SHP77 (cell line): Measurements from ENCODE around the gene RMI2.

Experiments used
- DNase-seq, 2 experiments: peaks; one replicate each; lab custom pipeline; 2025; lab: John Stamatoyannopoulos, UW

RMI2 gene

DNA sequence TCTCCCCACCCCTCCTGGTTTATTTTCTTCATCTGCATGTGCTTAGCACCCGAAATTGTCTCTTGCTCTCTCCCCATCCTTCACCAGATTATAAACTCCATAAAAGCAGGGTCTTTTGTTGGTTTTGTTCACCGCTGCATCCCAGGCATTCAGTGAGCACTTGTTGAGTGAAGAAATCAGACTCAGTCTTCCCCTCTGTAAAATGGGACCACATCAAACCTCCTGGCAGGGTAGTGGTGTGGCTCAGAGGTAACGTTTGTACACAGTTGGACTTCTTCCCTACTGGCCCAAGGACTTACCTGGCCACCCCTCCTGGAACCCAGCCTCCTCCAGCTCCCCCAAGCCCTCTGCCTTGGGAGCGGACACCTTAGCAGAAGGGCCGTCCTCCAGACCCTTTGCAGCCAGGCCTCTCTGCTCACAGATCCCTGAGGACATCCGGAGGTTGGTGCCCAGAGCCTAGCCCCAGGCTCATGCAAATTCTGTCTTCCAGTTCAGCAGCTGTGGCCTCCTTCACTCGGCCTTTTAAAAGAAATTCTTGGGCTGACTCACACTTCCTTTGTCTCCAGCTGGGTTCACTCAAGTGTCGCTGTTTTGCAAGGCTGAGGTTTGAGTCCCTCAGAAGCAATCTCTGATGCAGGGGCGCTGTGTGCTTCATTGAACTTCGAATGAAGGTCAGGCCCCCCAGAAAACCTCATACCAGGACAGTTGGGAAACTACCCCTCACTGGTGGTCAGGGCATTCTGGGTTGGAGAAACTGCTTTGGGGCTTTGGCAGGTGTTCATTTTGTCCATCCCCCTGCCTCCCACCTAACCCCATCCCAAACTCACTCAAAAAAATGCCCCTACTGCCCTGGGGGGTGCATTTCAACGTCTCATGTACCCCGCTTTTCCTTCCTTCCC, 16.8 kb upstream of the RMI2 start:
- DNase-seq = no peak

GRCh38 chr16:11329071-11329491, 16.2 kb upstream of the RMI2 start:
- no peak for DNase-seq

DNA sequence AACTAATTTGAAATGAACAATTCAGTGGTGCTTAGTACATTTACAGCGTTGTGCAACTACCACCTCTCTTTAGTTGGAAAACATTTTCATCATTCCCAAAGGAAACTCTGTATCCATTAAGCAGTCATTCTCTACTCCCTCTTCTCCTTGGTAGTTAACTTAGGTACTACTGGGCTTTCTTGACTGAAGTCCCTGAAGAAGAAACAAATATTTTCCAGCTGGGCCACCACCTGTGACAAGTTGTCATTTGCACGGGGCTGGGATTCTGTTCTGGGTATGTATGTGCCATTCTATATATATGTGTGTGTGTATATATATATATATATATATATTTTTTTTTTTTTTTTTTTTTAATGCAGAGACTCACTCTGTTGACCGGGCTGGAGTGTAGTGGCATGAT, 15.4 kb upstream of the RMI2 start:
- DNase-seq = no peak

- DNase-seq = no peak
Observed at GRCh38 chr16:11330526-11331237, 14.6 kb upstream of the RMI2 start.

DNA sequence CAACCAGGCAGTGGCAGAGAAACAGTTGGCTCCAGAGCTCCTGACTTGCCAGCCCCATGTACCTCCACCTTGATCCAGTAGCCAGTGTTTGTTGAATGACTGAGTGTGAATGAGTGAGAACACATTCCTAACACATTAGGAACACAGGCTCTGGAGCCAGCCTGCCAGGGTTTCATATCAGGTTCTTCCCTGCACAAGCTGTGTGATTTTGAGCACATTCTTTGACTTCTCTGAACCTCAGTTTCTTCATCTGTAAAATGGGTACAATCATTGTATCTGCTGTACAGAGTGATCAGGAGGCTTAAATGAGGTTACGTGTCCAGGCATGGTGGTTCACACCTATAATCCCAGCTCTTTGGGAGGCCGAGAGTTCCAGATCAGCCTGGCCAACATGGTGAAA, 13.3 kb upstream of the RMI2 start:
- DNase-seq = no peak

GRCh38 chr16:11333010-11333409, 12.2 kb upstream of the RMI2 start:
- DNase-seq = no peak

DNA sequence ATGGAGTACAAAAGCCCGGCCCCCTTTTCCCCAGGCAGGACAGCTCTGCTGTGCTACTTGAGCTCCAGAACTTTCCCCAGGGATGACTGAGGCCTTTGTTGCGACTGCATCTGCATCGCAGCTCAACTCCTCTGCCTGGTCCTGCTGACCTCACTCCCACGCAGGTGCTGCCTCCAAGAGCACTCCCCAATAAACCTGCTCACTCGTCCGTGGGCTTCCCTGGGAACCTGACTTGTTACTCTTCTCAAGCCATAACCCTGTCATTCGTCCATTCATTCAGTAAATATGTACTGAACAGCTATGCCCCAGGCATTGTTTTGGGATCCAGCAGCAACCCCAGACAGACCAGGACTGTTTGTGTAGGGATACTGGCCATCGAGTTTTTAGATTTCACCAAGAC, 11.6 kb upstream of the RMI2 start:
- no peak for DNase-seq

- DNase-seq = no peak
Observed at GRCh38 chr16:11334831-11335404, 10.3 kb upstream of the RMI2 start.

GRCh38 chr16:11339075-11339474, 6.2 kb upstream of the RMI2 start:
- no peak for DNase-seq

DNA sequence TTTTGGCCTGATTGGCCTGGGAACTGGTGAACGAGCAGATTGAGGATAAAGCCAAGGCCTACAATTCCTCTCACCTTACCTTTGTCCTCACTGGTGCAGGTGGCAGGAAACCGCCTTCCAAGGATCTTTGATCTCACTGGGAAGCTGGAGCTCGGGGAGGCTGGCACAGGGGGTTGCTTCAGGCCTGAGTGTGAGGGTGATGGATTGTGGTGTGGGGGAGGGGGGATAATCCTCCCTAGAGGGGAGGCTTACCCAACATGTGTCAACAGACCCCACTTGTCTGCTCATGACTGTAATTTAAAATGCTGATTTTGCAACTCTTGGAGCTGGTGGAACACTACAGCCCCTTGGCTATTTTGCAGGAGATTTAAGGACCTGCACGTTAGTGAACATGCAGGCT, 4.5 kb upstream of the RMI2 start:
- no peak for DNase-seq

DNA sequence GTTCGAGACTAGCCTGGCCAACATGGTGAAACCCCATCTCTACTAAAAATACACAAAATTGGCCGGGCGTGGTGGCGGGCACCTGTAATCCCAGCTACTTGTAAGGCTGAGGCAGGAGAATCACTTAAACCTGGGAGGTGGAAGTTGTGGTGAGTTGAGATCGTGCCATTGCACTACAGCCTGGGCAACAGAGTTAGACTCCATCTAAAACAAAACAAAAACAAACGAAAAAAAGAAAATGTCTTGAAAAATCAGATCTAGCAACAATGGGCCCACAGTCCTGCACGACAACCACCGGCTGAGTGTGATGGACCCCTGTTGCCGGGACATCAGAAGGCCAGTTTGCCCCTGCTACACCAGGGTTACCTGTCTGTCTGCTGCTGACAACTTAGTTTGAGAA, 3.9 kb upstream of the RMI2 start:
- DNase-seq = no peak

DNA sequence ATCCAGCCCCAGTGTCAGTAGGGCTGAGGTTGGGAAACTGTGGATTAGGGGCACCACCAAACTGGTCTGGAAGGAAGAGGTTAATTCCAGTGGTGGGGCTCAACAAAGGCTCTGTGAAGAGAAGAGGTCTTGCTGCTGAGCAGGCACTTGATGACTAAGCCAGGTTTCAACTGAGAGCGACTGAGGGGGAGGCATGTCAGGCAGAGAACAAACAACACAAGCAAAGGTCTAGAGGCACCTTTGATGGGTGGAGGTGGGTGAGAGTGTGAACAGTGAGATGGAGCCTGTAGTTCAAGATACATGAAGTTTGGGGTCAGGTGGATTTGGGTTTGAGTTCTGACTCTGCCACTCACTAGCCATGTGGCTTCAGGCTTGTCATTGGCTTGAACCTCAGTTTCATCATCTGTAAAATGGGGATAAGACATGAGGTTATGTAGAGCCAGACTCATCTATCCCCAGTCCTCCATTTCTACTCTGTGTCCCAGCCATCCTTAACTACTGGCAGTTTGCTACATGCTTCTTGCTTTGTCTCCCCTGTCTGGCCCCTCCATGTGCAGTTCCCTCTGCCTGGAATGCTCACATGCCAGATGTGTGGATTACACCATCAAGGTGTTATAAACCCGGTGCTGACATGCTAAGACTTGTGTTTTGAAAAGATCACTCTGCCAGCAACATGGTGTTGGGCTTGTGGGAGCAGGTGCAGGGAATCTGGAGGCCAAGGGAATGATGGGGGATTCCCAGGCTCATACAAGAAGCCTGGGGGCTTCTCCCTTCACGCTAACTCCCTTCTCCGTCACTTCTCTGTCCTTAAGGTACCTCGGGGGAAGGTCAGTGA, 3.0 kb upstream of the RMI2 start:
- no peak for DNase-seq

DNA sequence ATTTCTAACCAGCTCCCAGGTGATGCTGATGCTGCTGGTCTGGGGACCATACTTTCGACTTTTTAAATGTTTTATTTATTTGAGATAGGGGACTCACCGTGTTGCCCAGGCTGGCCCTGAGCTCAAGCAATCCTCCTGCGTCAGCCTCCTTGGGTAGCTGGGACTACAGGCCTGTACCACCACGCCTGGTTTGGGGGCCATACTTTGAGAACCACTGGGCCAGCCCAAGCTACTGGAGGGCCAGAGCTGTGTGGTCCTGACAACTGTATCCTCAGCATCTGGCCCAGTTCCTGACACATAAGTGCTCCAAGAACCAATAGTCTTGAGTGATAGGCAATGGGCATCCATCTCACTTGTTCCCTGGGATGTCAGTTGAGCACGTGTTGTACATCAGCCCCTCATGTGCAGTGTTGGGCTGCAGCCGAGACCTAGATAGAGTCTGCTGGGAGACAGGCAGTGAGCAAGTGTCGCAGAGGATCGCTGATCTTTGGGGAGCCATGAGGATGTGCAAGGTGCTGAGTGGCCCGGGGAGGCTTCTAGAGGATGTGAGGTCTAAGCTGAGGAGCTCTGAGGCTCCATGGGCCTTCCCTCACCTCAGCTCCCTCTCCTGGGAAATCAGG, 1.6 kb downstream of the RMI2 start:
- no peak for DNase-seq

DNA sequence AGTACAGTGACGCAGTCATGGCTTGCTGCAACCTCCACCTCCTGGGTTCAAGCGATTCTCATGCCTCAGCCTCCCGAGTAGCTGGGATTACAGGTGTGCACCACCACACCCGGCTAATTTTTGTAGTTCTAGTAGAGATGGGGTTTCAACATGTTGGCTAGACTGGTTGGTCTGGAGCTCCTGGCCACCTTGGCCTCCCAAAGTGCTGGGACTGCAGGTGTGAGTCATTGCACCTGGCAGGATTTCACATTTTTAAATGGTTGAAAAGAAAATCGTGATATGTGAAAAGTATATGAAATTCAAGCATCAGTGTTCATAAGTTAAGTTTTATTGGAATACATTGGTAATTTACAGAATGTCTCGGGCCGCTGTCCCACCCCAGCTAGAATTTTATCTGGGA, 2.6 kb downstream of the RMI2 start:
- no peak for DNase-seq

GRCh38 chr16:11348737-11349598, 3.7 kb downstream of the RMI2 start:
- DNase-seq = no peak

DNA sequence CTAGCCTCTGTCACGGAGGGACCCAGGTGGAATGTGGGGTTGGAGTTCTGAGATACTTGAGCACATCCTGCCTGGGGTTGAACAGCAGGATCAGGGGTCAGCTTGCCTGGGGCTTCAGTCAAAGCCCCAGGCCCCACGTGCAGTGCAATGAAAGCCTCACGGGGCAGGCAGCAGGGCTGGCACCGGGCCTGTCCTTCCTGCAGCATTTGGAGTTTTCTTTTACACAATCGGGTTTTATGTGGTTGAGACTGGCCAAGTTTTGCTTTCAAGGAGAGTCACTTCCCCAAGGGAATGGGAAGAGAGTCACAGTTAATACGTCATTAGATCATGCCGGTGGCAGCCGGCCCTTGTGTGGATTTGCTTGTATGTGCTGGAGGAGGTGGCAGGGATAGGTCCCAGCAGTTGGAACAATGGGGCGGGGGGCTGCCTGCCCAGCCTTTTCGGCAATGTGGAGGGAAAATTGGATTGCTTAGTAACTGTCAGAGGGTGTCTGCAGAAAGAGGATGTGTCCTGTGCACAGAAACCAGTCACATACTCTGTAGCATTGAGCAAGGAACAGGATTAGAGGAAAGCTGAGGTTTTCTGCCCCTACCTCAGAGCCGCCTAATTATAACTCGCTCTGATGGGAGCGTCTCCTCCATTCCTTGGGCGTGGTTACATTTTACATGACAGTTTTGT, 4.5 kb downstream of the RMI2 start:
- no peak for DNase-seq

DNA sequence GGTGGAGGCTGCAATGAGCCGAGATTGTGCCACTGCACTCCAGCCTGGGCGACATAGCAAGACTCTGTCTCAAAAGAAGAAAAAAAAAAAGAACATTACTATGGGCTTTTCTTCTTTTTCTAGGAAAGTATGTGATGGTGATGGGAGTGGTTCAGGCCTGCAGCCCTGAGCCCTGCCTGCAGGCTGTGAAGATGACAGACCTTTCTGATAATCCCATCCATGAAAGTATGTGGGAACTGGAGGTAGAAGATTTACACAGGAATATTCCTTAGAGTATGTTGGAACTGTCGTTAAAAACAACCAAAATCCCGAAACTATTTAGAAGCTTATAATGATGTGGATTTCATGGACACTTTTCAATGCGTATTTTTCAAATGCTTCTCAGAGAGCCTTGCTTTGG, 5.3 kb downstream of the RMI2 start:
- no peak for DNase-seq

- no peak for DNase-seq
Observed at GRCh38 chr16:11350921-11351335, 5.7 kb downstream of the RMI2 start.

- no peak for DNase-seq
Observed at GRCh38 chr16:11353158-11353557, 7.9 kb downstream of the RMI2 start.

GRCh38 chr16:11354407-11354732, 9.1 kb downstream of the RMI2 start:
- no peak for DNase-seq
